PC-9 (cell line): ENCODE data around the gene CPT1B. TPM values are rescaled to one million over a fixed set of nuclear protein-coding genes. Genes with fewer than 3 reads are reported as not detected.

ENCODE experiments used
- BruUV-seq: library from RNA; stranded (reverse); fragments of 400-500 nt; replicated peaks from 2 replicates; lab custom pipeline; 2021; lab: Mats Ljungman, UMichigan
- CTCF ChIA-PET: fragments of 300-600 bp; sonication (Branson Sonifier 250); formaldehyde crosslinking; loops from one replicate; lab custom pipeline; 2022; ENCODE audit warnings: antibody characterized with exemption; lab: Charles Lee
- POLR2A ChIA-PET: fragments of 300-600 bp; sonication (Branson Sonifier 250); formaldehyde crosslinking; loops from one replicate; lab custom pipeline; 2022; ENCODE audit warnings: antibody characterized with exemption; ENCODE audit not compliant: unreplicated experiment; lab: Charles Lee
- DNase-seq, 2 experiments: peaks; one replicate each; pipeline versions ENCODE4 v3.0.0 to v3.0.0-alpha.2; 2015 to 2022; ENCODE audit warnings: mixed read lengths in 1 of 2
- H2AFZ ChIP-seq: fragments of 200-600 bp; sonication (generic); 2 replicates; pipeline ENCODE4 v1.8.1; 2017; ENCODE audit warnings: antibody characterized with exemption
- H3F3A ChIP-seq: fragments of 200-600 bp; sonication (generic); 2 replicates; pipeline ENCODE4 v1.8.1; 2017; ENCODE audit warnings: antibody characterized with exemption, mild to moderate bottlenecking, low read depth; ENCODE audit not compliant: insufficient read depth
- H3K27ac ChIP-seq: fragments of 200-600 bp; sonication (generic); 2 replicates; pipeline ENCODE4 v1.6.1; 2016; ENCODE audit warnings: mixed run types
- H3K27me3 ChIP-seq: fragments of 200-600 bp; sonication (generic); 2 replicates; pipeline ENCODE4 v1.6.1; 2016; ENCODE audit warnings: low read depth, mixed run types; ENCODE audit not compliant: insufficient read depth
- H3K36me3 ChIP-seq: fragments of 200-600 bp; sonication (generic); 2 replicates; pipeline ENCODE4 v1.6.1; 2016; ENCODE audit warnings: low read depth, mixed run types
- H3K4me1 ChIP-seq: fragments of 200-600 bp; sonication (generic); replicated peaks from 2 replicates; pipeline ENCODE4 v1.6.1; 2016; ENCODE audit warnings: mixed run types; ENCODE audit not compliant: insufficient read depth
- H3K4me2 ChIP-seq: fragments of 200-600 bp; sonication (generic); 2 replicates; pipeline ENCODE4 v1.6.1; 2017; ENCODE audit warnings: mixed run types
- H3K4me3 ChIP-seq: fragments of 200-600 bp; sonication (generic); 2 replicates; pipeline ENCODE4 v1.6.1; 2016; ENCODE audit warnings: mixed run types
- H3K79me2 ChIP-seq: fragments of 200-600 bp; sonication (generic); 2 replicates; pipeline ENCODE4 v1.6.1; 2017; ENCODE audit warnings: low read depth, mixed run types
- H3K9me2 ChIP-seq: fragments of 200-600 bp; sonication (generic); 2 replicates; pipeline ENCODE4 v1.8.1; 2017; ENCODE audit warnings: mild to moderate bottlenecking; ENCODE audit not compliant: insufficient read depth
- H3K9me3 ChIP-seq: fragments of 200-600 bp; sonication (generic); 2 replicates; pipeline ENCODE4 v1.8.1; 2016; ENCODE audit warnings: low read depth; ENCODE audit not compliant: insufficient read depth
- H4K20me1 ChIP-seq: fragments of 200-600 bp; sonication (generic); 2 replicates; pipeline ENCODE4 v1.8.1; 2017; ENCODE audit not compliant: insufficient read depth
- CTCF ChIP-seq: fragments of 200-600 bp; sonication (generic); conservative IDR thresholded peaks from 2 replicates; pipeline ENCODE4 v1.6.1; 2017; ENCODE audit warnings: mixed run types, antibody characterized with exemption, mild to moderate bottlenecking, moderate library complexity
- EZH2 ChIP-seq: fragments of 200-600 bp; sonication (generic); IDR thresholded peaks from 2 replicates; pipeline ENCODE4 v1.8.0; 2017; ENCODE audit warnings: antibody characterized with exemption, low read depth
- intact Hi-C: fragments of 100-400 bp; cut with micrococcal nuclease; formaldehyde crosslinking; loops from one replicate; pipeline ENCODE4 v1.10.0; 2022; ENCODE audit not compliant: unreplicated experiment
- total RNA-seq: library from RNA; stranded (reverse); gene quantifications from 2 replicates; pipeline ENCODE4 v1.2.3, GENCODE V29; 2021

The CPT1B gene
- total RNA-seq, 1 experiment from 2014 or later: 66.2 TPM

GRCh38 chr22:50526834-50527801, 51.1 kb downstream of the CPT1B start:
- CTCF ChIA-PET: interaction anchor here (0.6 kb wide), 3 partner anchors 56 to 378 kb away, joined by 4 to 9 read pairs (median 5); no protein-coding TSS in a partner anchor
- Histone ChIP-seq H3K4me2 (peak overlapping the region; percentile 94), H3K4me1 (peaks cover 23% of the 10 kb centered on the region), H3K4me3 (peak overlapping the region; percentile 96), H3K27me3 (no peaks in the 10 kb centered on the region), H3K9me2 (no peaks in the 10 kb centered on the region), H3K79me2 (peaks cover 23% of the 10 kb centered on the region), H3K9me3 (no peaks in the 10 kb centered on the region), H3K36me3 (peaks cover 5% of the 10 kb centered on the region), H3K27ac (peak overlapping the region; percentile 56), H3F3A (peaks cover 64% of the 10 kb centered on the region), H2AFZ (peak overlapping the region; percentile 85), H4K20me1 (peaks cover 24% of the 10 kb centered on the region)
- intact Hi-C loops: loop anchor here (2.0 kb wide), 2 partner anchors 56 to 94 kb away; partner anchors contain the start of gene CHKB
- no TSS peak for BruUV-seq
- DNase-seq: peak; percentile 75 to 77
- TF ChIP-seq EZH2: no peak
- TF ChIP-seq CTCF: no peak
- POLR2A ChIA-PET: no interaction called here

- H3K9me3 ChIP-seq: no peaks in the 10 kb centered on the region
- DNase-seq: peak; percentile 62 to 76
- peaks cover 23% of the 10 kb centered on the region for H3K79me2 ChIP-seq
- intact Hi-C loops: loop anchor here (2.0 kb wide), 2 partner anchors 57 to 95 kb away; partner anchors contain the start of gene CHKB
- no TSS peak for BruUV-seq
- H3K4me3 ChIP-seq: peak overlapping the region; percentile 96
- H3K9me2 ChIP-seq: no peaks in the 10 kb centered on the region
- peaks cover 23% of the 10 kb centered on the region for H3K4me1 ChIP-seq
- ChIA-PET CTCF (interaction anchor here (0.6 to 2.6 kb wide), 12 partner anchors 13 to 377 kb away, joined by 3 to 14 read pairs (median 4); partner anchors contain the start of genes LMF2 and SYCE3), POLR2A (interaction anchor here (0.6 to 1.4 kb wide), 6 partner anchors 12 to 174 kb away, joined by 3 to 27 read pairs (median 4); partner anchors contain the start of genes LMF2 and NCAPH2)
- peaks cover 24% of the 10 kb centered on the region for H4K20me1 ChIP-seq
- H3F3A ChIP-seq: peaks cover 62% of the 10 kb centered on the region
- peak overlapping the region; percentile 94 for H3K4me2 ChIP-seq
- no peaks in the 10 kb centered on the region for H3K27me3 ChIP-seq
- peak overlapping the region; percentile 85 for H2AFZ ChIP-seq
- TF ChIP-seq EZH2 (no peak), CTCF (peak; percentile 87)
- peak overlapping the region; percentile 56 for H3K27ac ChIP-seq
- H3K36me3 ChIP-seq: peaks cover 5% of the 10 kb centered on the region
Measured at GRCh38 chr22:50526108-50526833, 52.0 kb downstream of the CPT1B start.

GRCh38 chr22:50525858-50526107, 52.4 kb downstream of the CPT1B start:
- Histone ChIP-seq H4K20me1 (peaks cover 24% of the 10 kb centered on the region), H3K4me3 (peak overlapping the region; percentile 96), H3K36me3 (peaks cover 5% of the 10 kb centered on the region), H3F3A (peaks cover 59% of the 10 kb centered on the region), H3K4me1 (peaks cover 23% of the 10 kb centered on the region), H3K27me3 (no peaks in the 10 kb centered on the region), H3K9me2 (no peaks in the 10 kb centered on the region), H3K4me2 (peak overlapping the region; percentile 94), H3K9me3 (no peaks in the 10 kb centered on the region), H3K27ac (peak overlapping the region; percentile 56), H3K79me2 (peaks cover 23% of the 10 kb centered on the region), H2AFZ (peak overlapping the region; percentile 85)
- ChIA-PET CTCF (interaction anchor here (0.6 to 2.6 kb wide), 14 partner anchors 13 to 512 kb away, joined by 3 to 14 read pairs (median 4); partner anchors contain the start of genes LMF2 and SYCE3), POLR2A (interaction anchor here (0.6 to 1.4 kb wide), 7 partner anchors 12 to 595 kb away, joined by 3 to 27 read pairs (median 4); partner anchors contain the start of genes LMF2 and NCAPH2)
- DNase-seq: no peak
- BruUV-seq: no TSS peak
- TF ChIP-seq CTCF (no peak), EZH2 (no peak)
- intact Hi-C loops: loop anchor here (2.0 kb wide), 3 partner anchors 17 to 95 kb away; partner anchors contain the start of genes CHKB and NCAPH2
